Gastrocnemius medialis (tissue), 4 donors: Measurements from ENCODE around the gene KRT83.

Source experiments
- CTCF ChIP-seq, 5 experiments: fragments of 450-650 bp in 3 of 5; fragments of 200-600 bp in 2 of 5; sonication (generic) in 2 of 5; IDR thresholded peaks in 4 of 5; conservative IDR thresholded peaks in 1 of 5; 1 replicate in 4 of 5; 2 replicates in 1 of 5; pipeline ENCODE4 v1.5.1; 2016 to 2019; ENCODE audit warnings: antibody characterized with exemption in 5 of 5, mild to moderate bottlenecking in 3 of 5, moderate library complexity in 3 of 5
- POLR2A ChIP-seq, 2 donors: fragments of 450-650 bp; IDR thresholded peaks; one replicate each; pipeline ENCODE4 v1.6.1; 2017; ENCODE audit warnings: antibody characterized with exemption in 2 of 2, mild to moderate bottlenecking in 2 of 2, moderate library complexity in 2 of 2

GRCh38 chr12:52296572-52297215, 24.5 kb downstream of the KRT83 start:
- TF ChIP-seq POLR2A (IDR thresholded peaks at IDR 0.05) (no peak), CTCF (IDR thresholded peaks at IDR 0.05 in 4 of 5, conservative IDR thresholded peaks at IDR 0.05 in 1 of 5) (no peak)
